ENCODE results near the gene POM121L12. TPM values are rescaled to one million over a fixed set of nuclear protein-coding genes. Genes with fewer than 3 reads are reported as not detected.

Gene POM121L12
- total RNA-seq, 2 experiments from 2014 or later, result not detected

DNA sequence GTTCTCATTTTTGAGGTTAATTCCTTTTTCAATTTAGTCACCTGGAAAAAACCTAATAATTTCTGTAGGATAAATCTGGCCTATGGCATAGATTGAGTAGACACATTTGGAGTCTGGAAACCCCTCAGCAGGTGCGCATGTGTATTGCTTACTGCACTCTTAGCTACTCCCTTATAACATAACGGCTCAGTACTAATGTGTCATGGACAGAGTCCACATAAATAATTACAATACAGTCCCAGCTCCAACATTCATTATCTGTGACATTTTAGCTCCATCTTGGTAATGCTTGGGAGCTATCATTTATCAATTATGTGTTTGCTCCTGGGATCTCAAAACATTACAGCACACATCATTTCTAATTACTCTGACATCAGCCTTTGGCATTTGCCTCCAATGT, 33.2 kb downstream of the POM121L12 start:
- Histone ChIP-seq H3K4me1 (ENCODE audit: insufficient read depth, low read length, poor library complexity, severe bottlenecking) (no peaks in the 10 kb centered on the region), H3K4me2 (ENCODE audit: low read length) (no peak overlapping the region), H2AFZ (ENCODE audit: low read length) (no peak overlapping the region), H3K9me2 (ENCODE audit: insufficient read depth, low read length) (no peaks in the 10 kb centered on the region), H3K27ac (ENCODE audit: low read depth, low read length, poor library complexity, severe bottlenecking) (no peak overlapping the region), H3K9me3 (ENCODE audit: low read length) (no peaks in the 10 kb centered on the region), H3K79me2 (ENCODE audit: insufficient read depth, low read depth, low read length) (no peaks in the 10 kb centered on the region), H3K4me3 (ENCODE audit: low read depth, low read length, poor library complexity, severe bottlenecking) (no peak overlapping the region), H3K36me3 (ENCODE audit: insufficient read depth, low read length) (no peaks in the 10 kb centered on the region), H4K20me1 (ENCODE audit: insufficient read depth, low read length) (no peaks in the 10 kb centered on the region)
- no peak for TF ChIP-seq EZH2phosphoT487 (IDR thresholded peaks at IDR 0.05; ENCODE audit: borderline replicate concordance, low read depth, low read length)
- TF ChIP-seq, protein P1, sequence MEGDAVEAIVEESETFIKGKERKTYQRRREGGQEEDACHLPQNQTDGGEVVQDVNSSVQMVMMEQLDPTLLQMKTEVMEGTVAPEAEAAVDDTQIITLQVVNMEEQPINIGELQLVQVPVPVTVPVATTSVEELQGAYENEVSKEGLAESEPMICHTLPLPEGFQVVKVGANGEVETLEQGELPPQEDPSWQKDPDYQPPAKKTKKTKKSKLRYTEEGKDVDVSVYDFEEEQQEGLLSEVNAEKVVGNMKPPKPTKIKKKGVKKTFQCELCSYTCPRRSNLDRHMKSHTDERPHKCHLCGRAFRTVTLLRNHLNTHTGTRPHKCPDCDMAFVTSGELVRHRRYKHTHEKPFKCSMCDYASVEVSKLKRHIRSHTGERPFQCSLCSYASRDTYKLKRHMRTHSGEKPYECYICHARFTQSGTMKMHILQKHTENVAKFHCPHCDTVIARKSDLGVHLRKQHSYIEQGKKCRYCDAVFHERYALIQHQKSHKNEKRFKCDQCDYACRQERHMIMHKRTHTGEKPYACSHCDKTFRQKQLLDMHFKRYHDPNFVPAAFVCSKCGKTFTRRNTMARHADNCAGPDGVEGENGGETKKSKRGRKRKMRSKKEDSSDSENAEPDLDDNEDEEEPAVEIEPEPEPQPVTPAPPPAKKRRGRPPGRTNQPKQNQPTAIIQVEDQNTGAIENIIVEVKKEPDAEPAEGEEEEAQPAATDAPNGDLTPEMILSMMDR (conservative IDR thresholded peaks at IDR 0.05; ENCODE audit: low read length), result no peak
- ChIA-PET CTCF (ENCODE audit: unreplicated experiment) (no interaction called here), POLR2A (no interaction called here)
- BruUV-seq (replicated peaks), result no TSS peak
- DNase-seq (ENCODE audit: low spot score), result no peak
- intact Hi-C loops (cut with micrococcal nuclease; ENCODE audit: unreplicated experiment), result no loop called here

GRCh38 chr7:53070883-53071282, 35.5 kb downstream of the POM121L12 start:
- BruUV-seq (replicated peaks), result no TSS peak
- H3K36me3 ChIP-seq (ENCODE audit: insufficient read depth, low read length), result no peaks in the 10 kb centered on the region
- no peak overlapping the region for H2AFZ ChIP-seq (ENCODE audit: low read length)
- intact Hi-C loops (cut with micrococcal nuclease; ENCODE audit: unreplicated experiment), result no loop called here
- no peak for TF ChIP-seq EZH2phosphoT487 (IDR thresholded peaks at IDR 0.05; ENCODE audit: borderline replicate concordance, low read depth, low read length)
- TF ChIP-seq, protein P1 (conservative IDR thresholded peaks at IDR 0.05; ENCODE audit: low read length), result no peak
- no peaks in the 10 kb centered on the region for H4K20me1 ChIP-seq (ENCODE audit: insufficient read depth, low read length)
- H3K79me2 ChIP-seq (ENCODE audit: insufficient read depth, low read depth, low read length), result no peaks in the 10 kb centered on the region
- H3K4me3 ChIP-seq (ENCODE audit: low read depth, low read length, poor library complexity, severe bottlenecking), result no peak overlapping the region
- H3K27ac ChIP-seq (ENCODE audit: low read depth, low read length, poor library complexity, severe bottlenecking), result no peak overlapping the region
- no peak for DNase-seq (ENCODE audit: low spot score)
- no peaks in the 10 kb centered on the region for H3K9me3 ChIP-seq (ENCODE audit: low read length)
- no peaks in the 10 kb centered on the region for H3K9me2 ChIP-seq (ENCODE audit: insufficient read depth, low read length)
- CTCF ChIA-PET (ENCODE audit: unreplicated experiment), result no interaction called here
- no peak overlapping the region for H3K4me2 ChIP-seq (ENCODE audit: low read length)
- POLR2A ChIA-PET, result no interaction called here
- H3K4me1 ChIP-seq (ENCODE audit: insufficient read depth, low read length, poor library complexity, severe bottlenecking), result no peaks in the 10 kb centered on the region
